GM12878 (cell line): ENCODE measurements around the gene MS4A6E.

Experiments
- BHLHE40 ChIP-seq, 2 experiments: fragments of 450-650 bp in 1 of 2; IDR thresholded peaks; 2 replicates each; pipeline ENCODE4 v1.6.1; 2011 to 2017; ENCODE audit warnings: low read depth in 2 of 2, borderline replicate concordance in 1 of 2, improper control_type of control experiment in 1 of 2, low read length in 1 of 2, mild to moderate bottlenecking in 1 of 2
- CTCF ChIP-seq, 3 experiments: IDR thresholded peaks in 2 of 3; conservative IDR thresholded peaks in 1 of 3; 2 replicates each; pipeline ENCODE4 v1.5.1; 2011; ENCODE audit warnings: low read depth in 3 of 3, low read length in 3 of 3, mild to moderate bottlenecking in 3 of 3, control low read depth in 2 of 3, moderate library complexity in 2 of 3, inconsistent platforms in 1 of 3, mixed read lengths in 1 of 3; ENCODE audit not compliant: control insufficient read depth in 2 of 3, insufficient read depth in 1 of 3; ENCODE audit errors: extremely low read depth in 1 of 3
- ELK1 ChIP-seq: IDR thresholded peaks from 2 replicates; pipeline ENCODE4 v1.6.1; 2012; ENCODE audit warnings: low read depth, low read length, improper control_type of control experiment
- HCFC1 ChIP-seq: fragments of 150-350 bp; IDR thresholded peaks from 2 replicates; pipeline ENCODE4 v1.6.1; 2014; ENCODE audit warnings: low read length
- HDGF ChIP-seq: fragments of 450-650 bp; IDR thresholded peaks from 2 replicates; pipeline ENCODE4 v1.6.1; 2016; ENCODE audit warnings: antibody characterized with exemption
- KDM1A ChIP-seq: fragments of 200-600 bp; sonication (generic); IDR thresholded peaks from 2 replicates; pipeline ENCODE4 v1.6.1; 2016; ENCODE audit warnings: borderline replicate concordance
- NFXL1 ChIP-seq: fragments of 450-650 bp; IDR thresholded peaks from 2 replicates; pipeline ENCODE4 v1.6.1; 2017; ENCODE audit warnings: antibody characterized with exemption, mild to moderate bottlenecking, borderline replicate concordance
- SIN3A ChIP-seq: IDR thresholded peaks from 2 replicates; pipeline ENCODE4 v1.6.1; 2012; ENCODE audit warnings: low read depth, low read length, improper control_type of control experiment
- YY1 ChIP-seq: IDR thresholded peaks from 2 replicates; pipeline ENCODE4 v1.6.1; 2011; ENCODE audit warnings: low read depth, mild to moderate bottlenecking, low read length
- ZNF24 ChIP-seq: fragments of 450-650 bp; IDR thresholded peaks from 2 replicates; pipeline ENCODE4 v1.6.1; 2017; ENCODE audit warnings: antibody characterized with exemption, mild to moderate bottlenecking
- ZNF592 ChIP-seq: fragments of 450-650 bp; IDR thresholded peaks from 2 replicates; pipeline ENCODE4 v1.6.1; 2017; ENCODE audit warnings: mild to moderate bottlenecking, moderate library complexity
- ZNF687 ChIP-seq: fragments of 450-650 bp; IDR thresholded peaks from 2 replicates; pipeline ENCODE4 v1.6.1; 2017; ENCODE audit warnings: mild to moderate bottlenecking, moderate library complexity

GRCh38 chr11:60305906-60306619 is 21.0 kb upstream of the MS4A6E start:
- TF ChIP-seq CTCF (IDR thresholded peaks at IDR 0.05 in 2 of 3, conservative IDR thresholded peaks at IDR 0.05 in 1 of 3; ENCODE audit: control insufficient read depth in 2 of 3, extremely low read depth in 1 of 3, insufficient read depth in 1 of 3, low read depth in 3 of 3, low read length in 3 of 3) (no peak), ZNF592 (no peak), BHLHE40 (IDR thresholded peaks at IDR 0.05; ENCODE audit: borderline replicate concordance in 1 of 2, low read depth in 2 of 2, low read length in 1 of 2) (no peak), HCFC1 (no peak), SIN3A (no peak), ELK1 (no peak), ZNF687 (no peak), ZNF24 (no peak), YY1 (no peak), NFXL1 (no peak), KDM1A (no peak), HDGF (no peak)
